HG03159 (cell line): ENCODE results near the gene DGKG.

ENCODE experiments used
- ATAC-seq: cut with Tn5 transposase; IDR thresholded peaks from one replicate; pipeline ENCODE4 v1.9.1; 2021; ENCODE audit warnings: mild to moderate bottlenecking, moderate library complexity; ENCODE audit not compliant: unreplicated experiment

The DGKG gene

DNA sequence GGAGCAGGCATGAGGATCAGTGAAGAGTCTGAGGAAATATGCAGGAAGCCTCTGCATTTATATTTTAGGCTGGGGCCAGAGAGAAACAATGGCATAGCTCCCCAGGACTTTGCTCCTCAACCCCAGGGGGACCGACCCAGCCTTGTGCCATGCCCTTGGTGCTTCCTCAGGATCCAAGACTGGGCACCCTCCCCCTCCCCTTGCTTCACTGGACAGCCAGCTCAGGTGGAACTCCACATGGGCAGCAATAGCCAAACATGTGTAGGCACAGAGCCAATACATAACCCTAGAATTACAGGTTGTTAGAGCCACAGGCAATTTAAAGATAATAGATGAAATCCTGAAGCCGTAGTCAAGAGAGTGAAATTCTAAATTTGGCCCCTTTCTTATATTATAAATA lies 180.1 kb downstream of the DGKG start:
- no peak for ATAC-seq

DNA sequence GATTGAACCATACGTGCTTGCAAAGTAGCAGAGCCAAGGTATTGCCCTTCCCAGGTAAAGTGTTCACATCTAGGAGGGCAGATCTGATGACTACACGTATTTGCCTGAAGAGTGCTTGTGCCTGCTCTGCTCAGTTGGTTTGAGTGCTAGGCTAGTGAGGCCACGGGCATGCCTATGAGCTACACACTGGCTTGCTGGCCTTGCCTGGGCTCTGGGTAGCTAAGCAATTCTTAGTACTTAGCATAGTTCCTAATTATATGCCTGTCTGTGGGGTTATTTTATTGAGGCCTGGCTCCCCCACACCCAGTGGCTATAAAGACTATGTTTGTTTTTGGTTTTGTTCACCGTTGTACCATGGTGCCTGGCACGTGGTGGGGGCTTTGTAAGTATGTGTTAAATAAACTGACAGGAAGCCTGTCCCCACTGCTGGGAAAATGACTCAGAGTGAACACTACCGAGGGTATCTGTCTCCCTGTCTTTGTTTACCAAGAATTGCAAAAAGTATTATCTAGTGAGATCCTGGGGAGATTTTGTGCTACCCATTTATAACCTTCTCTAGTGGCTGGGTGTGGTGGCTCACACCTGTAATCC lies 181.0 kb downstream of the DGKG start:
- no peak for ATAC-seq

DNA sequence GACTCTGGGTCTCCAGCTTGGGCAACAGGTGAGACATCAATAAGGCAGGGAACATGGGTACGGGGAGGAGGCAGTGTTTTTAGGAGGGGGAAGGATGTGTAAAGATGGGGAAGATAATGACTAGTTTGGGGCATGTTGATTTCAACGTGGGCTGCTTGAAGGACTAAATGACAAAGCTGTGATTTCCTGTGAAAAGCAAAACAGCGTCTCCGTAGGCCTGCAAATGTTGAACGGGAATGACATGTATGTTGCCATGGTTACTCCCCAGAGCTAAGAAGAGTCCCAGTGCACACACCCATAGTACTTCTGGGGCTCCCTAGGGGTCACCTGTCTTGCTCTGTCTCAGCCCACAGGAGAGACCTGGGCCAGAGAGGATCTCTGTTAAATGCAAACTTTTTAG lies 181.9 kb downstream of the DGKG start:
- ATAC-seq = no peak

DNA sequence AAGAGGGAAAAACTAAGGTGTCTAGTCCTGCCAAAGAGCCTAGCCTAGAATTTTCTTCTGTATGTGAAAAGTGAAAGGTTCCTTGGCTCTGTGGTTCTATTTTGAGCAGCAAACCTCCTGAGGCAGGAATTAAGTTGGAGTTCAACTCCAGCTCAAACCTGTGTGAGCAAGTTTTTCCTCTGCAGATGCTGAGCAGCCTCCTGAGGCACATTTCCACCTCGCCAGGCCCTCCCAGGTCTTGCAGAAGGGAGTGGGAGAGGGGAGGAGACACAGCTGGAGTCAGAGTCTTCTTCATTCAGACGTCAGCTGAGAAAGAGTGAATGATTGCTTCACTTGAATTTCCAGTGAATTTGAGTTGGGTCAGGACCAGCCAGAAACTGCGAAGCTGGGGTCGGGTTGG lies 183.6 kb downstream of the DGKG start:
- ATAC-seq = no peak

DNA sequence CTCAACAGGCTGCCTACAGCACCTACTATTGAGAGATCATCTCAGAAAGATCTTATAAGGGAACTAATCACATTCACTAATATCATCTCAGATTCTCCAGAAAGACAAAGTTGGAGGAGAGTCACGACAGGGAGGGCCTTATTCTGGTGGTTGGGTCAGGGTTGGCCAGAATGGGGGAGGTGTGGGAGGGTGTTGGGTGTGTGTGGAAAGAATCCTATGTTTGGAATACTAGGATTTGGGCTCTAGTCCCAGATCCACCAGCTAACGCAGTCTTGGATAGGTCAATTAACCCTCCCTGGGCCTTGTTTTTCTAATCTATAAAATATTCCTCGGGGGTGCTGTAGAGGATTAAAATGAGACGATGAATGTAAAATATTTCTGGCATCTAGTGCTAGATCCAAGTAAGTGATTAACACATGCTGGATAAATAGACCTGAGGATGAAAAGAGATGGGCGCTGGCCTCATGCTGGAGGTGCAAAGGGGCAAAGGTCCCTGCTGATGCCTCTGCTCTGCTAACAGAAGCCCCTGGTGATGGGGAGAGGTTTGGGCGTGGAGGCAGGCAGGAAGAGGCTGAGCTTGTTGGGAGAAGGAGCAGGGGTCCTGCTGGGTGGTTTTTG lies 185.6 kb downstream of the DGKG start:
- ATAC-seq = no peak

DNA sequence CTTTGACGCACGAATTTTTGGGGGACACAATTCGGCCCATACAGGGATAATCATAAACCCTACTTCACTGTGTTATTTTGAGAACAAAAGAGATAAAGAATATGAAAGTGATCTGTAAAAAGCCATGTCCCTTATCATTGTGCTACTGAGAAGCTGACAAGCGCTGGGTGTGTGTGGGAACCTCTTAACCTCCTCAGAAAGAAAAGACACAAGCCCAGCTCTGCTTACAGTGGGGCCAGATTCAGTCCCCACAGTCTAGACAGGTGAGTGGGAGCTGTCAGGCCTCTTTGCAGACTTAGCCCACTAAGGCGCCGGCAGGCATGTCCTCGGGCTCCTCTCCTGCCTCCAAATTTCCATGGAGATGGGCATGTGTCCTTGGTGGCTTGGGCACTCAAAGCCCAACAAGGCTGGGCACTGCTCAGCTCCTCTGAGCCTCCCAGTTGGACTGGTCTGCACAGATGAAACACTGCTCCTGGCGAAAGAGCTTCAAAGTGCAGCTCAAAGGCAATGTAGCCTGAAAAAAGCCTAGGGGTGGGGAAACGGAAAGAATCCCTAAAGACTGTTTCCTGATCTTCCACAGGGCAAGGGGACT lies 188.7 kb downstream of the DGKG start:
- no peak for ATAC-seq

DNA sequence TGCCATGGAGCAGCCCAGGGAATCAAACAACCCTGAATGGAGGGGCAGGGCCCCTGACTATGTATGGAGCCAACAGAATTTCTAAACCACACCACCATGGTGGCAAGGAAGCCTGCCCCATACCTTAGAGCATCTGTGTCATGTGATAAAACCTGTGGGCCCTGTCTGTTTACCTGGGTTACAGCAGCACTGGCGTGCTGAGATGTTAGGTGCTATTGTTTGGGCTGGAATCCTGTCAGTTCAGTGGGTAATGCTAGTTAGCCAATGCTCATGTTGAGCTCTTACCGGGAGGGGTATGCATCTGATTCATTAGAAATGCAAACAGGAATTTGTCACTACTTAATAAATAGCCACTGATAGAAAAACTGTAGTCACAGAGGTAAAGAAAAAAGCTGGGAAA lies 189.7 kb downstream of the DGKG start:
- no peak for ATAC-seq

DNA sequence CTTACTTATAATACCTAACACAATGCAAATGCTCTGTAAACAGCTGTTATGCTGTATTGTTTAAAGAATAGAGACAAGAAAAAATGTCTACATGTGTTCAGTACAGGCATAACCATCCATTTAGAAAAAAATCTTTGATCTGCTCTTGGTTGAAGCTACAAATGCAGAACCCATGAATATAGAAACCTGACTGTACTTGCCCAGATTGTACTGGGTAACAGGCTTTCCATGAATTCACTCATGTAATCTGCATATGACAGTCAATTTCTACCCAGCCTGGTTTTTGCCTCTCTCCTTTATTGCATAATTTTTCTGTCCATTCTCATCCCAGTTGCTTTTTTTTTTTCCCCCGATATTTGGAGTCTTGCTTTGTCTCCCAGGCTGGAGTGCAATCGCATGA lies 190.5 kb downstream of the DGKG start:
- ATAC-seq = no peak

DNA sequence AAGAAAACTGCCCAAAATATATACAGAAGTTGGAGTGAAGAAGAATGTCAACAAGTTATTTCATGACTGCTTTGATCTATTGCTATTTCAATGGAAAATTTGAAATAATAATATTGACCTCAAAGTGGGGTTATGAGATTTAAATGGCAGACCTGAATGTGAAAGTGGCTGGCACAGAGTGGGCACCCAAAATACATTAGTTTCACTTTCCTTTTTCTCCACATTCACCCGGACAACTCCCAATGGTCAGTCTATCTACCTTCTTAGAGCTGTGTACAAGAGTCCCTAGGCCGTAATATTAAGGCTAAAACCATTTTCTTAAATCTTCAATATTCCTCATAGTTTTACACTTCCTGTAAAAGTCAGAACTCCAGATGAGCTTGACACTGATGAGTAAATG lies 191.5 kb downstream of the DGKG start:
- ATAC-seq = no peak

DNA sequence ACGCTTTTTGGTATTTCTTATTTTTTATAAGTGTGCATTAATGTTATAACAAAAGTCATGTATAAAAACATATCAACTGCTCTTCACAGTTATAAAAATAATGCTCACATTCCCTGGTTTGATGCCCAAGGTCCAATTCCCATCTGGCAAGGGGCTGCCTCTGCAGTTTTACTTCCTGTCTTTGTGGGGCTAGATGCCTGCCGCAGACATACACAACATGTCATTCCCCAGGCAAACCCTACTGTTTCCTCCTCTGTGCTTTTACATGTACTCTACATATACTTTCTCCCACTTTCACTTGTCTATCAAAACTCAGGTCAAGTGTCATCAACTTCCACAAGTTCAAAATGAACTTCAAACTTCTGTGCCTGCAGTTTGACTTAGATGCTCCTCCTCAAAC lies 192.7 kb downstream of the DGKG start:
- ATAC-seq = no peak

DNA sequence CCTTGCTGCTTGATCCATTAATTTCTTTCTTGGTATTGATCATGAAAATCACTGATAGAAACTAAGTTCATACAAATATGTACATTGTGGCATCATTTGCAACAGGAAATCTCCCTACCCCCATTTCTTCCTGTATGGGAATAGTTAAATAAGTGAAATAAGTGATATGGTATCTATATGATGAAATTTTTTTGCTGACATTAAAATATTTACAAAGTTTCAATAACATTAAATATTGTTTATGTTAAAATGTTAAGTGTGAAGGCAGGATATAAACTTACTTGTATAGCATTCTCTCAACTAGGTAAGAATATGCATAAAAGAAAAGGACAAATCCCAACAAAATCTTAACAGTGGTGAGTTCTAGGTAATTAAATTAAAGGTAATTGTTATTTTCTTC lies 193.1 kb downstream of the DGKG start:
- ATAC-seq = no peak

DNA sequence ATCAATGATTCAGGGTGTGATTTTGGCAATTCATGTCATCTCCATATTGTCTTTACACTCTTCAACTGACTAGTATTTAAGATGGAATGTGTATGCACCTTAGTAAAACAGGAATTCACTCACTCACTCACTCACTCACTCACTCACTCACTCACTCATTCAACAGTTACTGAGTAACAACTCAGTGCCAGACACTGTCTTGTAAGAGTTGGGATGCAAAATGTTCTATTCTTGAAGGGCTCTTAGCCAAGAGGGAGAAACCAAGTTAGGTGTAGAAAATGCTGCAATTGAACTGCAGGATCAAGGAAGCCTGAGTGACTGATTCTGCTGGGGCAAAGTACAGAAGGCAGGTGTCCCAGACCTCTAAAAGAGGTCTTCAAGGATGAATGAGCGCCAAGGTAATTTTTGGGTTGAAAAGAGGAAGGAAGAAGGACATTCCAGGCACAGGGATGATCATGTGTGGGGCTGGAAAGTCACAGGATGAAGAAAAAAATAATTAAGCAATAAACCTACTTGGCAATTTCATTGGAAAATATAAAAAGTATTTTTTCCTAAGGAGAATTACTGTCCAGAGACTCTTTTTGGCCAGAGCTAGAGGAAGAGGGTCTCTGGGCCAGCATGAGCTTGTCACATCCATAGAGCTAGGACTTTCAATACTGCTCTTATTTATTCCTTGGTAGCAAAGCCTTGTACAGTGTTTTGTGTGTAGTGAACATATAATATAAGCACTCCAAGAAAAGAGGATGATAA lies 194.2 kb downstream of the DGKG start:
- no peak for ATAC-seq

DNA sequence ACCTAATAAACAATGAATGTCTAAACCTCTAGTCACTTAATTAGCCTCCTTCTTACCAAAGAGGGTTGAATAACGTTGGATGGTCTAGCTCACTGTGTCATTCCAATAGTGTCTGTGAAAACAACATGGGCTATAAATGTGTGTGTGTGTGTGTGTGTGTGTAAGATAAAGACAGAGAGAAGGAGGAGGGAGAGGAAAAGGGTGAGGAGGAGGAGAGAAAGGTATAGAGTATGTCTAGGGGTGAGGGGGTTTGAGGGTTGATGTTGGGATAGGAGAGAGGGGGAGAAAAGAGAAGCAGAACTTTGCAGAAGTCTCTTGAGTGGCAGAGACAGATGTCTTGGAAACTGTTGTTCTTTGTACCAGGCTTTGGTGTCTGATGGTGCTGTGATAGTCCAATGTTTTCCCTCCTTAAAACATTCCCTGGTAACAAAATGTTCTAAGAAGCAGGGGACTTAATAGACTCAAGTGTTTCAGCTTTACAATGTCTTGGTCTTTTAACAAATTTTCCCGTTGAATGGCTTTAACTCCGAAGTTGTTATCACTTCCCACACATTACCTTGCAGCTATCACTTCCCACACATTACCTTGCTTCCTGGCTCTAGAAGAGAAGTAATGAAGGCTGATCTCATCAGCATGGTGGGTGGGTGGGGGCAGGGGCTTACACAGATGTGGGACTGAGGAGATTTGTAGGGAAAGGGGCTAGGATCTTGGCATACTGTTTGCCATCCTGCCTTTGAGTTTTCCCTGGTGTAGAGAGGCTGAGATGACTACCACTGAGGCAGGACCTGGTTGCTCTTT lies 195.3 kb downstream of the DGKG start:
- no peak for ATAC-seq

DNA sequence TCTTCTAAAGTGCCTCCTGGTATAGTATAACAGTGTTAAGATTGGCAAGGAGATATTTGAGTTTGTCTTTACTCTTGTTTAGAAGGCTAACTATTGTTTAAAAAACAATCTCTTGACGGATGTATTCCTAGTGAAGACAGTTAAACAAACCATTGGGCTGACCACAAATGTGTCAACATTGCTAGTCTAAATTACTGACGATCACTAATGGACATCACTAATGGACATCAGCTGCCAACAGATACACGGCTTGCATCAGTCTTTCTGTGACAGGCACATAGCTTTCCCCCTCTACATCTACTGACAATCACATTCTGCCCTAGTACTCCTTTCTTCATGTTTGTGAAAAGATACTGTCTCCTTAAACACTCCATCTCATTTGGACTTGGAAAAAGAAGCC lies 196.0 kb downstream of the DGKG start:
- no peak for ATAC-seq

DNA sequence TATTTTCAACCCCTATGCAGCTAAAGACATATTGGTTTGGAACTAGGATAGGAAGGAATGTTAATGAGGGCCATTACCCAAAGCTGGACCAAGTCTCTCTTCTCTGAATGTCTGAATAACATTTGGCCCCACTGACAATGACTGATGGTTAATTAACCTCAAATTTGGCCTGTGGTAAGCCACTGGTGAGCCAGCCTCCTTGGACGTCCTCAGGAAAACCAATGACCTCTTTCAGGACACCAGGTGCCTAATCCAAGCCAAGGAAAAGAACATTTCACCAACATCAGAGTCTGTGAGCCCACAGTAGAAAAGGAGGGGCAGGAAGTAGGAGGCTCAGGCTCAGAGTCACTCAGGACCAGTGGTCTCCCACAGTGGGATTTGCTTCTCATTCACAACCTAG lies 196.7 kb downstream of the DGKG start:
- no peak for ATAC-seq

DNA sequence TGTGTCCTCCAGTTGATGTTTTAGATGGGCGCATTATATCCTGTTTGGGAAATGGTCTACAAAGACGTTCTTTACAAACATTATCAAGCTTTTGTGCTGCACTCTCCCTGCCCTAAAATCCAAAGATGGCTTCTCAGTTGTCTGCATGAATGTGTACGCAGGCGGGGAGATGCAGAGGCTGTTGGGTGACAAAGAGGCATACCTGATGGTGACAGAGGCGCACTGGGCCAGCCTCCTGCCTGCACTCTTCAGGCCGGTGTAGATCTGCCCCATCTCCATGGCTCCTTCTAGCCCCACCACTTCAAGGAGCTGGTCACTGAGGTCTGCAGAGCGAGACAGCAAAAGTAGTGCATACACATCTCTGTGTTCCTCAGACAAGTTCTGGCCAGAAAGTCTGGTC lies 197.3 kb downstream of the DGKG start:
- no peak for ATAC-seq

DNA sequence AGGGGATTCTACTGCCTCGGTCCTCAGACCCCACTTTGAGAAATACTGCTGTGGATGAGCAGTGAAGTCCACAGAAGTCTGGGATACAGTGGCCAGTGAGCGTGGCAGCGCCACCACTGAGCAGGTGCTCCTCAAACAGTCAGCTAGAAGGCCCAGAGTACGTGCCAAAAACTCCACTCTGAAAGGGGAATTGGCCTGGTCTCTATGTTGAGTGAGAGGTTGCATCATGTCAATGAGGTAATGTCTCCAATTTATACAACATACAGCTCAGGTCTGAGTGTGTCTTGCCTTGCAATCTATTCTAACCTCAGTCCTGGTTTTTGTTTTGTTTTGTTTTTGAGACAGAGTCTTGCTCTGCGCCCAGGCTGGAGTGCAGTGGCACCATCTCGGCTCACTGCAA lies 199.8 kb downstream of the DGKG start:
- peak; percentile 63 for ATAC-seq

DNA sequence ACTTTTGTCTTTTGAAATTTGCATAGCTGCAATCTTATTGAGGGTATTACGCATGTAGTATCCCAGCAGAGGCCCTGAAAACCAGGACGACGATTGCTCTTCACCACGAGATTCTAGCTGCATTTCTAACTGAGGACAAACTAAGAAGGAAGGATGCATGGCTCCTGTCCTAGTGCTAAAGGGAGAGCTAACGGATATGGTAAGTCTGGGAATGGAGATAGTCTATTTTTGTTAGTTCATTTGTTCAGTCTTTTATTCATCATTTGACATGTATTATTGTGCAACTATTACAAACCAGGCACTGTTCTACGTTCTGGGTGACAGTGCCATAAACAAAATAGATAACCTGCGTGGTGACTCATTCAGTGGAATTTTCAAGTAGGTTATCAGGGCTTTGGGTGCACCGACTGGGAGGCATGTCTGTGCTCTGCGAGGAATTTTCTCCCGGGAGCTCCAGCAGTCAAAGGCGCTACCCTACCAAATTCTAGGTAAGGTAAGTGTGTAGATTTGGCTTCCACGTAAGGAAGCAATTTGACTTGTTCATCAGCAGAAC lies 201.3 kb downstream of the DGKG start:
- no peak for ATAC-seq

DNA sequence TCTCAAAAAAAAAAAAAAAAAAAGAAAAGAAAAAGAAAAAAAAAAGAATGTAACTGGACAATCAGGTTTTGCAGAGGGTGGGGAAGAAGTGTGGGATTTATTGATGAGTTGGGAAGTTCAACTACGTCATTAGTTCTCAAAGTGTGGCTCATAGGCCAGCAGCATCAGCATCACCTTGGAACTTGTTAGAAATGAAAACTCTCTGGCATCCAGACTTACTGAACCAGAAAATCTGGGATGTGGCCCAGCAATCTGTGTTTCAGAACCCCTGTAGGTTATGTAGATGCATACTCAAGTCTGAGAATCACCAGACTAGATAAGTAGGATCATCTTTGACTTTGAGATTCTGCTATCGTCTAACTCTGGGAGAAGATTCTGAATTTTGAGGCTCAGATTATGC lies 207.4 kb downstream of the DGKG start:
- no peak for ATAC-seq

DNA sequence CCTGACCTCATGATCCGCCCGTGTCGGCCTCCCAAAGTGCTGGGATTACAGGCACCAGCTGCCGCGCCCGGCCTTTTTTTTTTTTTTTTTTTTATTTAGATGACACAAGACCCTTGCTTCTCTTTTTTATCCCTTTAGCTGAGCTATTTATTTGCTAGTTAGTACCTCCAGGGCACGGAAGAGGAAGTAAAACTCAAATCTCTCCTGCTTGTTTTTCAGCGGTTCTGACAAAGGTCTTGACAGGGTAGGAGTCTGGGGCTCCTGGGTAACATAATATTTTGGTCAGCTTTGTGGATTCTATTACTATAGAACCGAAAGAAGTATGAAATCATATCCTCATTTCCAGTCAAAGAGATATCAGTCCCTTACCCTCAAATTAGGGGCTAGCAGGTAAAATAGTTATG lies 209.1 kb downstream of the DGKG start:
- ATAC-seq = peak; percentile 92

DNA sequence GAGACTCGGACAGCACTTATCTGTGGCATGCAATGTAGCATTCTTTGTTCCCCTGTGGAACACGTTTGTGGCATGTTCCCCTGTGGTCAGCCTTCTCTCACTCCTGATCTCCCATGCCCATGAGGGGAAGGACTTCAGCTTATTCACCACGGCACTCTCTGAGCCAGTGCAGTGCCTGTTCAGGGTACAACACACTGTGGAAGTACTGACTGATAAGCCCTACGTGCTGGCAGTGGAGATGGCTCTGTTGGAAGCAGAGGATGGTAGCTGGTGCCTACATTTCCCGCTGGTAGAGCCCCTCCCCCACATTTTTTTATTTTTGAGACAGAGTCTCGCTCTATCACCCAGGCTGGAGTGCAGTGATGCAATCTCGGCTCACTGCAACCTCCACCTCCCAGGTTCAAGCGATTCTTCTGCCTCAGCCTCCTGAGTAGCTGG lies 209.7 kb downstream of the DGKG start:
- ATAC-seq = peak; percentile 12
